ENCODE results near the gene GCK. TPM values are rescaled to one million over a fixed set of nuclear protein-coding genes. Genes with fewer than 3 reads are reported as not detected.
A peak's percentile ranks its signal among the peaks of the same experiment; 100 is the strongest.

The GCK gene
- total and polyA plus RNA-seq, 2 of the 13 experiments (the other 11 are each of a cell fraction or from before 2014, with no cell fraction given), result not detected

- Histone ChIP-seq H3K4me3 (replicated peaks in 1 of 3; ENCODE audit: insufficient read depth in 1 of 3, low read depth in 2 of 3, low read length in 3 of 3) (no peak overlapping the region), H3K4me2 (ENCODE audit: low read depth, low read length) (no peak overlapping the region), H4K20me1 (ENCODE audit: insufficient read depth, low read length) (no peaks in the 10 kb centered on the region), H2AFZ (ENCODE audit: low read length) (no peak overlapping the region), H3K27me3 (ENCODE audit: control insufficient read depth in 1 of 2, insufficient read depth in 2 of 2, low read length in 2 of 2) (no peaks in the 10 kb centered on the region), H3K27ac (ENCODE audit: extremely low read length, insufficient read depth, low read length) (no peak overlapping the region), H3K9me3 (ENCODE audit: low read length) (no peaks in the 10 kb centered on the region), H3K79me2 (ENCODE audit: insufficient read depth, low read length) (no peaks in the 10 kb centered on the region), H3K9ac (ENCODE audit: insufficient read depth, low read depth, low read length) (no peak overlapping the region), H3K36me3 (replicated peaks in 1 of 2; ENCODE audit: control insufficient read depth in 1 of 2, insufficient read depth in 2 of 2, low read length in 2 of 2) (peaks cover 26 to 60% of the 10 kb centered on the region in 2 experiments), H3K4me1 (ENCODE audit: insufficient read depth, low read length) (no peaks in the 10 kb centered on the region)
- DNase-seq (ENCODE audit: low spot score) (no peak), ATAC-seq (no peak), FAIRE-seq (no peak)
- intact Hi-C loops (cut with micrococcal nuclease; ENCODE audit: unreplicated experiment) (no loop called here), in situ Hi-C loops (cut with HindIII; ENCODE audit: extremely low pct_ligation_motif_present, low pct_unique_long_range_greater_than_20kb) (no loop called here)
- TF ChIP-seq MAFK (conservative IDR thresholded peaks at IDR 0.05 in 1 of 2, IDR thresholded peaks at IDR 0.05 in 1 of 2; ENCODE audit: low read length in 2 of 2), result peak; percentile 67 to 85
- no peak for TF ChIP-seq MED8 (CRISPR knock-in tag; IDR thresholded peaks at IDR 0.05; ENCODE audit: insufficient replicate concordance)
- TF ChIP-seq MAFF (IDR thresholded peaks at IDR 0.05; ENCODE audit: low read depth, low read length), result peak; percentile 73
- BruUV-seq (replicated peaks), result no TSS peak
- ChIA-PET POLR2A (no interaction called here), CTCF (ENCODE audit: low intra/inter-chr PET ratio, low total read pairs) (no interaction called here)
- WGBS (ENCODE audit: low lambda C conversion rate), result 100% methylated on average over 8 of the region's 10 CpGs
Observed at GRCh38 chr7:44211126-44211675, 22.0 kb upstream of the GCK start.

- Histone ChIP-seq H3K4me3 (replicated peaks in 1 of 3; ENCODE audit: insufficient read depth in 1 of 3, low read depth in 2 of 3, low read length in 3 of 3) (no peak overlapping the region), H3K4me1 (ENCODE audit: insufficient read depth, low read length) (no peaks in the 10 kb centered on the region), H3K27ac (ENCODE audit: extremely low read length, insufficient read depth, low read length) (no peak overlapping the region), H3K4me2 (ENCODE audit: low read depth, low read length) (no peak overlapping the region), H3K9ac (ENCODE audit: insufficient read depth, low read depth, low read length) (no peak overlapping the region), H3K27me3 (ENCODE audit: control insufficient read depth in 1 of 2, insufficient read depth in 2 of 2, low read length in 2 of 2) (no peaks in the 10 kb centered on the region), H4K20me1 (ENCODE audit: insufficient read depth, low read length) (no peaks in the 10 kb centered on the region), H3K79me2 (ENCODE audit: insufficient read depth, low read length) (no peaks in the 10 kb centered on the region), H3K36me3 (replicated peaks in 1 of 2; ENCODE audit: control insufficient read depth in 1 of 2, insufficient read depth in 2 of 2, low read length in 2 of 2) (peaks cover 28 to 71% of the 10 kb centered on the region in 2 experiments), H3K9me3 (ENCODE audit: low read length) (no peaks in the 10 kb centered on the region), H2AFZ (ENCODE audit: low read length) (no peak overlapping the region)
- FAIRE-seq, result no peak
- in situ Hi-C loops (cut with HindIII; ENCODE audit: extremely low pct_ligation_motif_present, low pct_unique_long_range_greater_than_20kb), result no loop called here
- BruUV-seq (replicated peaks), result no TSS peak
- ChIA-PET POLR2A (no interaction called here), CTCF (ENCODE audit: low intra/inter-chr PET ratio, low total read pairs) (no interaction called here)
- 92% methylated on average over 5 of the region's 5 CpGs for WGBS (ENCODE audit: low lambda C conversion rate)
- intact Hi-C loops (cut with micrococcal nuclease; ENCODE audit: unreplicated experiment), result no loop called here
- no peak for ATAC-seq
- DNase-seq (ENCODE audit: low spot score), result no peak
- no peak for TF ChIP-seq ONECUT2 (CRISPR knock-in tag; IDR thresholded peaks at IDR 0.05)
- TF ChIP-seq HNF4G (IDR thresholded peaks at IDR 0.05; ENCODE audit: borderline replicate concordance, low read depth, low read length), result no peak
- TF ChIP-seq HNF4G (CRISPR knock-in tag; IDR thresholded peaks at IDR 0.05; ENCODE audit: borderline replicate concordance, low read depth), result no peak
- no peak for TF ChIP-seq ZNF451 (CRISPR knock-in tag; IDR thresholded peaks at IDR 0.05)
- TF ChIP-seq SMAD9 (CRISPR knock-in tag; IDR thresholded peaks at IDR 0.05), result no peak
- no peak for TF ChIP-seq ZNF484 (CRISPR knock-in tag; IDR thresholded peaks at IDR 0.05; ENCODE audit: borderline replicate concordance, low read depth)
- no peak for TF ChIP-seq ZNF263 (CRISPR knock-in tag; IDR thresholded peaks at IDR 0.05)
- no peak for TF ChIP-seq ZNF362 (CRISPR knock-in tag; IDR thresholded peaks at IDR 0.05; ENCODE audit: borderline replicate concordance)
- TF ChIP-seq ZNF274 (CRISPR knock-in tag; IDR thresholded peaks at IDR 0.05), result no peak
- no peak for TF ChIP-seq ZNF460 (CRISPR knock-in tag; IDR thresholded peaks at IDR 0.05; ENCODE audit: borderline replicate concordance)
- TF ChIP-seq KLF11 (CRISPR knock-in tag; IDR thresholded peaks at IDR 0.05), result no peak
- TF ChIP-seq RFX5 (IDR thresholded peaks at IDR 0.05; ENCODE audit: low read depth, low read length), result no peak
- TF ChIP-seq SNAPC5 (CRISPR knock-in tag; IDR thresholded peaks at IDR 0.05; ENCODE audit: borderline replicate concordance), result no peak
Observed at GRCh38 chr7:44210107-44210506, 20.9 kb upstream of the GCK start.

Data from HepG2 (cell line).